GM06990 (cell line): ENCODE data around the gene BTNL9.

ENCODE experiments used
- DNase-seq: peaks from one replicate; pipeline ENCODE4 v3.0.0-alpha.2; 2011; ENCODE audit not compliant: insufficient read length; ENCODE audit errors: extremely low read depth
- H3K27me3 ChIP-seq: replicated peaks from 2 replicates; pipeline ENCODE4 v1.6.0; 2011; ENCODE audit warnings: low read length; ENCODE audit not compliant: control insufficient read depth, insufficient read depth
- H3K36me3 ChIP-seq: 2 replicates; pipeline ENCODE4 v1.5.1; 2011; ENCODE audit warnings: low read length; ENCODE audit not compliant: control insufficient read depth, insufficient read depth
- H3K4me3 ChIP-seq: replicated peaks from 2 replicates; pipeline ENCODE4 v1.5.1; 2011; ENCODE audit warnings: low read depth, mild to moderate bottlenecking, control low read depth, low read length
- TF ChIP-seq, protein P1 (sequence below): IDR thresholded peaks from 2 replicates; pipeline ENCODE4 v1.5.1; 2011; ENCODE audit warnings: low read length, control low read depth, mild to moderate bottlenecking, inconsistent platforms; ENCODE audit not compliant: insufficient read depth, poor library complexity, severe bottlenecking

The BTNL9 gene

DNA sequence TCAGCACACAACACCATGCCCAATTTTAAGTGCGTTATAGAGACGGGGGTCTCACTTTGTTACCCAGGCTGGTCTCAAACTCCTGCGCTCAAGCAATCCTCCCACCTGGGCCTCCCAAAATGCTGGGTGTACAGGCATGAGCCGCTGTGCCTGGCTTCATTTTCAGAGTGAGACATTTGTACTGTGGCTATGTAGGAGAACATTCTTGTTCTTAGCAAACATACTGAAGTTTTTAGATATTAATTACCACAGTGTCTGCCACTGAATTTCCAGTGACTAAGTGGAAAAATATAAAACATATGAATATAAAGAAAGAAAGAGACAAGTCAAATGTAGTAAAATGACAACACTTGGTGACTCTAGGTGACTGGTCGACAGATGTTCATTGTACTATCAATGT is 20.9 kb downstream of the BTNL9 start:
- Histone ChIP-seq H3K4me3 (no peak overlapping the region), H3K27me3 (no peaks in the 10 kb centered on the region), H3K36me3 (peaks cover 4% of the 10 kb centered on the region; the same call in 1 of the 2 replicates)
- TF ChIP-seq, protein P1, sequence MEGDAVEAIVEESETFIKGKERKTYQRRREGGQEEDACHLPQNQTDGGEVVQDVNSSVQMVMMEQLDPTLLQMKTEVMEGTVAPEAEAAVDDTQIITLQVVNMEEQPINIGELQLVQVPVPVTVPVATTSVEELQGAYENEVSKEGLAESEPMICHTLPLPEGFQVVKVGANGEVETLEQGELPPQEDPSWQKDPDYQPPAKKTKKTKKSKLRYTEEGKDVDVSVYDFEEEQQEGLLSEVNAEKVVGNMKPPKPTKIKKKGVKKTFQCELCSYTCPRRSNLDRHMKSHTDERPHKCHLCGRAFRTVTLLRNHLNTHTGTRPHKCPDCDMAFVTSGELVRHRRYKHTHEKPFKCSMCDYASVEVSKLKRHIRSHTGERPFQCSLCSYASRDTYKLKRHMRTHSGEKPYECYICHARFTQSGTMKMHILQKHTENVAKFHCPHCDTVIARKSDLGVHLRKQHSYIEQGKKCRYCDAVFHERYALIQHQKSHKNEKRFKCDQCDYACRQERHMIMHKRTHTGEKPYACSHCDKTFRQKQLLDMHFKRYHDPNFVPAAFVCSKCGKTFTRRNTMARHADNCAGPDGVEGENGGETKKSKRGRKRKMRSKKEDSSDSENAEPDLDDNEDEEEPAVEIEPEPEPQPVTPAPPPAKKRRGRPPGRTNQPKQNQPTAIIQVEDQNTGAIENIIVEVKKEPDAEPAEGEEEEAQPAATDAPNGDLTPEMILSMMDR: no peak
- no peak for DNase-seq

DNA sequence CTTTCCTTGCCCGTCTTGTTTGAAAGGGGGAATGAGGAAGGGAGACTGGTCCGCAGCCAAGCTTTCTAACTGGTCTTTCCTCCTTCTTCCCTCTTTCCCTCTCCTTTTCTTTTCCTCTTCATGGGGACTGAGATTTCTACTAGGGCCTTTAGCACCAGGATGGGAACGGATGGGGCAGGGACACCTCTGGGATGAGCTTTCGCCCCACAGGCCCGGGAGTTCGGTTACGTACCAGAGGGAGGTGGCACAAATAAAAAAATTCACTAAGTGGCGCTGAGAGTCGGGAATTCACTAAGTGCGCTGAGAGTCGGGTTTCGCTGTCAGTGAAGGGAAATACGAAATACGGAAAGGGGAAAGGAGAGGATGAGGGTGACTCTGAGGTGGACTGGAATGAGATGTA is 21.6 kb downstream of the BTNL9 start:
- peaks cover 2% of the 10 kb centered on the region; the same call in 1 of the 2 replicates for H3K36me3 ChIP-seq
- no peak overlapping the region for H3K4me3 ChIP-seq
- TF ChIP-seq, protein P1: no peak
- no peak for DNase-seq
- H3K27me3 ChIP-seq: no peaks in the 10 kb centered on the region

DNA sequence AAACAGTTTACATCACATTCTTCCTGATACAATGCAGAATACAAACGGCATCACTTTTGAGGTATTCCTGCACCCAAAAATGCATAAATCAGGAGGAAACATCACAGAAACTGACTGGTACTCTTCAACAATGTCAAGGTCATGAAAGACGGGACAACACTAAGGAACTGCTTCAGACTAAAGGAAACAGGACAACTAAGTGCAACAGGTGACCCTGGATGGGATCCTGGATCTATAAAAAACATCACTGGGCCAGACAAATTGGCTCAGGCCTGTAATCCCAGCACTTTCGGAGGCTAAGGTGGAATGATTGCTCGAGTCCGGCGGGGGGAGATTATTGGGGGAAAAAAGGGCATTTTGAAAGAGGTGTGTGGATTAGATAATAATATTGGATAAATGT is 22.6 kb downstream of the BTNL9 start:
- DNase-seq: no peak
- H3K27me3 ChIP-seq: no peaks in the 10 kb centered on the region
- H3K4me3 ChIP-seq: no peak overlapping the region
- TF ChIP-seq, protein P1: no peak
- H3K36me3 ChIP-seq: peaks cover 2% of the 10 kb centered on the region; the same call in 1 of the 2 replicates

- Histone ChIP-seq H3K4me3 (no peak overlapping the region), H3K36me3 (no peaks in the 10 kb centered on the region; the same call in 1 of the 2 replicates), H3K27me3 (no peaks in the 10 kb centered on the region)
- DNase-seq: no peak
- TF ChIP-seq, protein P1: no peak
These were observed 23.4 kb downstream of the BTNL9 start for GRCh38 chr5:181063514-181063913.

- Histone ChIP-seq H3K27me3 (no peaks in the 10 kb centered on the region), H3K4me3 (no peak overlapping the region), H3K36me3 (no peaks in the 10 kb centered on the region)
- DNase-seq: no peak
- TF ChIP-seq, protein P1: no peak
These were observed 24.9 kb downstream of the BTNL9 start for GRCh38 chr5:181064987-181065386.

DNA sequence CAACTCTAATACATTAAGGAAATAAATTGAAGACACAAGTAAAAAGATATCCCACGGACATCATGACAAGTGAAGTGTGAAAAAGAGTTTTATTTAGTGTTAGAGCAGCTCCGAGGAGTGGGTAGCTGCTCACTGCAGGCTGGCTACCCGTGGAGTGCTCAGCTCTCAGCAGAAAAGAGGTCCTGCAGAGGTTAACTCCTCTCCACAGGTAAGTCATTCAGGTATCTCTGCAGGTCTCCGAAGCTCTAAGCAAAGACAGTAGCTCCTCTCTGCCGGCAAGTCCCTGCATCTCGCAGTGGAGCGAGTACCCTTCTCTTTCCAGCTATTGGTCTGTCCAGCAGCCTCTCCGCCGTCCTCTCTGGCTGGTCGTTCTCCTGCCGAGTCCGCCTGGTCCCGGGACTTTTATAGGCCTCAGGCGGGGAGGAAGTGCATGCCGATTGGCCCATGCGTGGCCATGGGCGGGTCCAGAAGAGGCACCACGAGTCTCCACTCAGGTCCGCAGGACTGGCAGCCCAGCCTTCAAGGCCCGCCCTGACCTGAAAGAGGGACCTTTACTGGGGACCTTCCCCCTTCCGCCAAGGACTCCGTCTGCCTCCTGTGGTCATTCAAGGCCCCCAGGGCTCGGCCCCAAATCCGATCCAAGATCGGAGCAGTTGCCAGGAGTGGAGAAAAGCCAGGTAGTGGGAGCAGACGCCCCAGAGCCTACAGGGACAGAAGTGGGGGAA is 29.9 kb downstream of the BTNL9 start:
- DNase-seq: no peak
- H3K36me3 ChIP-seq: no peaks in the 10 kb centered on the region
- TF ChIP-seq, protein P1: no peak

More for the DNA sequence above, 29.9 kb downstream of the BTNL9 start:
- Histone ChIP-seq H3K4me3 (peak overlapping the region; percentile 12), H3K27me3 (no peaks in the 10 kb centered on the region)
